Esophagus squamous epithelium (tissue), 4 donors: ENCODE measurements around the gene NAA60.

Experiments
- CTCF ChIP-seq, 6 experiments: fragments of 450-650 bp in 4 of 6; fragments of 200-600 bp in 2 of 6; sonication (generic) in 2 of 6; IDR thresholded peaks; one replicate each; pipeline ENCODE4 v1.5.1; 2016 to 2019; ENCODE audit warnings: antibody characterized with exemption in 6 of 6, mild to moderate bottlenecking in 4 of 6, moderate library complexity in 4 of 6
- POLR2A ChIP-seq, 4 donors: fragments of 450-650 bp; IDR thresholded peaks; one replicate each; pipeline ENCODE4 v1.6.1; 2017; ENCODE audit warnings: antibody characterized with exemption in 4 of 4, mild to moderate bottlenecking in 4 of 4, moderate library complexity in 3 of 4

DNA sequence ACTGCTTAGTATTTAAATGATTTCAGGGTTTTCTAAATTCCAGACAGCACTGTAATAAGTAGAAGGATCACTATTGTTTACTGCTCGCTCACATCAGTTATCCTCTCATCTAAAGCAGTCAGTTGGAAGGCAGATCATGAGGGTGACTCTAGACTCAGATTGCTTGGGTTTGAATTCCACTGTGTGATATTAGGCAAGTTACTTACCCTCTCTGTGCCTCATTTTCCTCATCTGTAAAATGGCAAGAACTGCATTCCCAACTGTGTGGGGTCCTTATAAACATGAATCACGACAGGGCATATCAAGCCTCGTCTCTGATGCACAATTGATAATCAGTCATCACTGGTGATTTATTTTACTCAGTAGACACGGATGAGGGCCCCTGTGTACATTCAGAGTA, 72.4 kb downstream of the NAA60 start:
- TF ChIP-seq POLR2A (IDR thresholded peaks at IDR 0.05): no peak
- no peak for TF ChIP-seq CTCF (IDR thresholded peaks at IDR 0.05)
